Psoas muscle (tissue), 8 donors: Measurements from ENCODE around the gene LCP1. TPM values are rescaled to one million over a fixed set of nuclear protein-coding genes. Genes with fewer than 3 reads are reported as not detected.

Source experiments
- ATAC-seq, 4 donors: fragments of 200-7000 bp; cut with Tn5 transposase; one replicate each; pipeline ENCODE4 v1.9.1; 2020; ENCODE audit warnings: moderate library complexity in 3 of 4, mild to moderate bottlenecking in 2 of 4
- DNase-seq, 2 donors: peaks; one replicate each; pipeline ENCODE4 v3.0.0-alpha.2; 2020
- H3K27ac ChIP-seq: fragments of 200-600 bp; one replicate; pipeline ENCODE4 v1.8.0; 2022
- H3K27me3 ChIP-seq, 3 donors: fragments of 200-600 bp in 1 of 3; one replicate each; pipeline versions ENCODE4 v1.6.1 to v1.8.0; 2013 to 2022; ENCODE audit warnings: low read length in 2 of 3, mild to moderate bottlenecking in 2 of 3, moderate library complexity in 1 of 3; ENCODE audit not compliant: insufficient read depth in 3 of 3
- H3K36me3 ChIP-seq, 2 donors: fragments of 200-600 bp in 1 of 2; one replicate each; pipeline versions ENCODE4 v1.6.1 to v1.8.0; 2013 to 2022; ENCODE audit warnings: low read depth in 1 of 2, mild to moderate bottlenecking in 1 of 2, moderate library complexity in 1 of 2; ENCODE audit not compliant: insufficient read depth in 1 of 2
- H3K4me1 ChIP-seq: fragments of 200-600 bp; one replicate; pipeline ENCODE4 v1.8.0; 2022
- H3K4me3 ChIP-seq: fragments of 200-600 bp; one replicate; pipeline ENCODE4 v1.8.0; 2022; ENCODE audit warnings: mild to moderate bottlenecking
- H3K9me3 ChIP-seq: fragments of 200-600 bp; one replicate; pipeline ENCODE4 v1.8.0; 2022
- CTCF ChIP-seq: fragments of 200-600 bp; IDR thresholded peaks from one replicate; pipeline ENCODE4 v1.8.0; 2022; ENCODE audit warnings: antibody characterized with exemption
- WGBS, 3 donors: extraction: QIAGEN DNeasy Blood & Tissue Kit; methylation state at CpG; one replicate each; pipeline versions ENCODE4 v1.1.6 to v1.1.7; 2013; 5-methylcytosine and 5-hydroxymethylcytosine counted together
- intact Hi-C, 2 donors: fragments of 100-400 bp; cut with DNase I; formaldehyde crosslinking; loops; one replicate each; pipeline versions ENCODE4 v1.11.0 to v1.14.2; 2022
- polyA plus RNA-seq, 3 donors: library from polyadenylated mRNA; stranded (reverse); fragments of 200-250 nt; gene quantifications; one replicate each; pipeline ENCODE4 v1.2.3, GENCODE V29; 2013
- total RNA-seq, 4 donors: library from RNA; stranded (reverse); fragmentation: NEBNext Ultra II Directional in 2 of 4; extraction: Animal tissue kit (Norgen Biotek cat#: 25700) in 2 of 4; gene quantifications; one replicate each; pipeline versions ENCODE4 v1.2.1 to v1.2.4, GENCODE V29; 2021 to 2023
- donor health status: healthy with polysubstance abuse.
- donor health status: DM: no; HTN: no; CAD: no; lungs with moderate emphysema.
- donor health status: Bipolar disorder and iron deficiency.
- donor health status: healthy.
- donor health status: DM: yes; HTN: yes; CAD: no.
- donor health status: DM: no; HTN: no; CAD: no.
- donor health status: DM: no; HTN: no; CAD: no.
- donor health status: DM: yes; HTN: yes; CAD: no.

The LCP1 gene
- total and polyA plus RNA-seq, 7 donors, result 2.0 to 14.8 (median 8.0) TPM

GRCh38 chr13:46137627-46138317 is 44.2 kb downstream of the LCP1 start:
- Histone ChIP-seq H3K27ac (no peak overlapping the region), H3K27me3 (peaks cover 2 to 4% (median 3%) of the 10 kb centered on the region in 3 donors), H3K4me3 (no peak overlapping the region), H3K36me3 (no peaks in the 10 kb centered on the region), H3K4me1 (no peaks in the 10 kb centered on the region), H3K9me3 (no peaks in the 10 kb centered on the region)
- no peak for DNase-seq
- ATAC-seq, result no peak
- TF ChIP-seq CTCF, result no peak
- 62 to 65% (median 65%) methylated on average over 2 of the region's 2 CpGs for WGBS, 3 donors
- intact Hi-C loops, result no loop called here

- ATAC-seq (no peak), DNase-seq (no peak)
- TF ChIP-seq CTCF, result no peak
- no peaks in the 10 kb centered on the region for H3K9me3 ChIP-seq
- no peaks in the 10 kb centered on the region for H3K4me1 ChIP-seq
- H3K36me3 ChIP-seq, result no peaks in the 10 kb centered on the region
- WGBS, 3 donors, result 76 to 82% (median 76%) methylated on average over 4 of the region's 4 CpGs
- intact Hi-C loops, result no loop called here
- no peak overlapping the region for H3K27ac ChIP-seq
- peaks cover 1 to 4% (median 2%) of the 10 kb centered on the region in 3 donors for H3K27me3 ChIP-seq
- H3K4me3 ChIP-seq, result no peak overlapping the region
Observed at GRCh38 chr13:46136688-46137087, 45.3 kb downstream of the LCP1 start.

- DNase-seq (no peak), ATAC-seq (peak in 1 of 4 donors; percentile 37)
- no peak overlapping the region for H3K4me3 ChIP-seq
- no peak for TF ChIP-seq CTCF
- no peaks in the 10 kb centered on the region for H3K9me3 ChIP-seq
- intact Hi-C loops, result no loop called here
- H3K27ac ChIP-seq, result no peak overlapping the region
- H3K4me1 ChIP-seq, result no peaks in the 10 kb centered on the region
- H3K27me3 ChIP-seq, result peaks cover 1 to 2% (median 1%) of the 10 kb centered on the region in 3 donors
- WGBS, 3 donors, result 36 to 38% (median 37%) methylated on average over 4 of the region's 4 CpGs
- no peaks in the 10 kb centered on the region for H3K36me3 ChIP-seq
Observed at GRCh38 chr13:46134961-46135522, 46.9 kb downstream of the LCP1 start.

- WGBS, 3 donors, result 77 to 88% (median 86%) methylated on average over 2 of the region's 2 CpGs
- no peak for ATAC-seq
- H3K27me3 ChIP-seq, result peaks cover 0 to 1% (median 0%) of the 10 kb centered on the region in 3 donors
- no peak for TF ChIP-seq CTCF
- no peak overlapping the region for H3K4me3 ChIP-seq
- no peak for DNase-seq
- no peak overlapping the region for H3K27ac ChIP-seq
- intact Hi-C loops, result no loop called here
- H3K36me3 ChIP-seq, result no peaks in the 10 kb centered on the region
- H3K4me1 ChIP-seq, result no peaks in the 10 kb centered on the region
- H3K9me3 ChIP-seq, result no peaks in the 10 kb centered on the region
Observed at GRCh38 chr13:46134494-46134893, 47.5 kb downstream of the LCP1 start.
